Natural killer cell (primary cell): ENCODE results near the gene KCNF1. TPM values are rescaled to one million over a fixed set of nuclear protein-coding genes. Genes with fewer than 3 reads are reported as not detected.

Source experiments
- ATAC-seq, 3 donors: fragments of 150-1000 bp in 2 of 3; fragments of 200-7000 bp in 1 of 3; cut with Tn5 transposase; 1 replicate in 1 of 3; 2 replicates in 2 of 3; pipeline ENCODE4 v1.10.0; 2021; ENCODE audit warnings: mild to moderate bottlenecking in 2 of 3, moderate library complexity in 2 of 3
- DNase-seq, 2 donors: peaks; one replicate each; pipeline versions ENCODE4 v3.0.0 to v3.0.0-alpha.2; 2013 to 2021; ENCODE audit warnings: mixed read lengths in 1 of 2
- H3K27ac ChIP-seq: one replicate; pipeline ENCODE4 v1.5.1; 2013; ENCODE audit warnings: mild to moderate bottlenecking, low read length
- H3K27me3 ChIP-seq: one replicate; pipeline ENCODE4 v1.6.1; 2013; ENCODE audit warnings: low read length; ENCODE audit not compliant: control insufficient read depth, insufficient read depth
- H3K36me3 ChIP-seq: one replicate; pipeline ENCODE4 v1.6.1; 2013; ENCODE audit warnings: low read length; ENCODE audit not compliant: control insufficient read depth, insufficient read depth
- H3K4me1 ChIP-seq: one replicate; pipeline ENCODE4 v1.6.1; 2013; ENCODE audit warnings: low read length; ENCODE audit not compliant: control insufficient read depth, insufficient read depth
- H3K4me3 ChIP-seq: one replicate; pipeline ENCODE4 v1.5.1; 2013; ENCODE audit warnings: low read length
- H3K9me3 ChIP-seq: one replicate; pipeline ENCODE4 v1.6.1; 2013; ENCODE audit warnings: low read length; ENCODE audit not compliant: control insufficient read depth, insufficient read depth
- H3K27ac Mint-ChIP-seq, 2 donors: one replicate each; pipeline ENCODE4 v1.8.0; 2022; ENCODE audit warnings: mild to moderate bottlenecking in 2 of 2, mixed read lengths in 2 of 2, moderate library complexity in 1 of 2
- H3K27me3 Mint-ChIP-seq, 2 donors: one replicate each; pipeline ENCODE4 v1.8.0; 2022; ENCODE audit warnings: low read depth in 2 of 2, mixed read lengths in 2 of 2
- H3K36me3 Mint-ChIP-seq: one replicate; pipeline ENCODE4 v1.8.0; 2022; ENCODE audit warnings: mixed read lengths
- H3K4me1 Mint-ChIP-seq, 2 donors: one replicate each; pipeline ENCODE4 v1.8.0; 2022; ENCODE audit warnings: mixed read lengths in 2 of 2
- H3K4me3 Mint-ChIP-seq: one replicate; pipeline ENCODE4 v1.8.0; 2022; ENCODE audit warnings: mild to moderate bottlenecking, moderate library complexity, mixed read lengths
- H3K9me3 Mint-ChIP-seq, 2 donors: one replicate each; pipeline ENCODE4 v1.8.0; 2022; ENCODE audit warnings: mixed read lengths in 2 of 2
- WGBS: methylation state at CpG from one replicate; pipeline ENCODE4 v1.1.7; 2013; ENCODE audit warnings: missing lambda C conversion rate; ENCODE audit not compliant: insufficient coverage; 5-methylcytosine and 5-hydroxymethylcytosine counted together
- intact Hi-C: fragments of 100-400 bp; cut with micrococcal nuclease; formaldehyde crosslinking; loops from one replicate; pipeline ENCODE4 v1.14.2; 2022
- total RNA-seq, 4 donors: library from RNA; stranded (reverse); fragments of 120-200 nt in 1 of 4; gene quantifications; one replicate each; pipeline versions ENCODE4 v1.2.3 to v1.2.4, GENCODE V29; 2013 to 2022
- TF ChIP-seq, protein P1 (sequence below): fragments of 200-600 bp; IDR thresholded peaks from one replicate; pipeline ENCODE4 v1.8.0; 2022; ENCODE audit warnings: antibody characterized with exemption

KCNF1 gene
- total RNA-seq, 3 donors from 2014 or later (not counting 1 experiment from before 2014, with no cell fraction given) = not detected

DNA sequence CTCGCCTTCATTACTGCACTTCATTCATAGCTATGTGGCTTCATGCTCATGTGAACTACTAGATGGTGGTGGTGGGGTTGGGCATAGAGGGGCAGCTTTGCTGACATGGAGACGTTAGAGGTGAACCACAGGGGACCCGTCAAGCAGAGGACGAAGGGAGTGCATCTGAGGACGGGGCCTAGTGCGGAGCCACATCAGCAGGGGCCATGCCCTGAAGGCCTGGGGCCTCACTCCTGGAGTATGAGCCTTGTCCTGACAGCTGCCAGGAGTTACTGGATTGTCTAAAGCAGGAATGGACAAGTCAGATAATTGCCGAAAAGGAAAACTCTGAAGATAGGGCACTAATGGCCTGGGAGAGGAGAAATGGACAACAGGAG is 36.4 kb downstream of the KCNF1 start:
- peaks cover 4% of the 10 kb centered on the region for H3K27me3 ChIP-seq
- DNase-seq (no peak), ATAC-seq (no peak)
- H3K36me3 Mint-ChIP-seq = peaks cover 2% of the 10 kb centered on the region
- no peak overlapping the region for H3K27ac ChIP-seq
- H3K4me1 ChIP-seq = peaks cover 18% of the 10 kb centered on the region
- intact Hi-C loops = no loop called here
- peaks cover 7 to 8% of the 10 kb centered on the region in 2 donors for H3K4me1 Mint-ChIP-seq
- 89% methylated on average over 6 of the region's 7 CpGs for WGBS
- no peak overlapping the region for H3K4me3 ChIP-seq
- H3K9me3 ChIP-seq = peaks cover 2% of the 10 kb centered on the region
- H3K4me3 Mint-ChIP-seq = no peak overlapping the region
- H3K36me3 ChIP-seq = no peaks in the 10 kb centered on the region
- TF ChIP-seq, protein P1, sequence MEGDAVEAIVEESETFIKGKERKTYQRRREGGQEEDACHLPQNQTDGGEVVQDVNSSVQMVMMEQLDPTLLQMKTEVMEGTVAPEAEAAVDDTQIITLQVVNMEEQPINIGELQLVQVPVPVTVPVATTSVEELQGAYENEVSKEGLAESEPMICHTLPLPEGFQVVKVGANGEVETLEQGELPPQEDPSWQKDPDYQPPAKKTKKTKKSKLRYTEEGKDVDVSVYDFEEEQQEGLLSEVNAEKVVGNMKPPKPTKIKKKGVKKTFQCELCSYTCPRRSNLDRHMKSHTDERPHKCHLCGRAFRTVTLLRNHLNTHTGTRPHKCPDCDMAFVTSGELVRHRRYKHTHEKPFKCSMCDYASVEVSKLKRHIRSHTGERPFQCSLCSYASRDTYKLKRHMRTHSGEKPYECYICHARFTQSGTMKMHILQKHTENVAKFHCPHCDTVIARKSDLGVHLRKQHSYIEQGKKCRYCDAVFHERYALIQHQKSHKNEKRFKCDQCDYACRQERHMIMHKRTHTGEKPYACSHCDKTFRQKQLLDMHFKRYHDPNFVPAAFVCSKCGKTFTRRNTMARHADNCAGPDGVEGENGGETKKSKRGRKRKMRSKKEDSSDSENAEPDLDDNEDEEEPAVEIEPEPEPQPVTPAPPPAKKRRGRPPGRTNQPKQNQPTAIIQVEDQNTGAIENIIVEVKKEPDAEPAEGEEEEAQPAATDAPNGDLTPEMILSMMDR = no peak
- H3K27me3 Mint-ChIP-seq = peaks cover 32 to 35% of the 10 kb centered on the region in 2 donors
- peaks cover under 1 to 2% of the 10 kb centered on the region in 2 donors for H3K9me3 Mint-ChIP-seq
- no peak overlapping the region for H3K27ac Mint-ChIP-seq

- peaks cover 31 to 34% of the 10 kb centered on the region in 2 donors for H3K27me3 Mint-ChIP-seq
- H3K36me3 Mint-ChIP-seq = peaks cover 7% of the 10 kb centered on the region
- intact Hi-C loops = no loop called here
- ATAC-seq = no peak
- H3K27ac ChIP-seq = no peak overlapping the region
- H3K4me1 ChIP-seq = peaks cover 18% of the 10 kb centered on the region
- H3K4me1 Mint-ChIP-seq = peaks cover 9 to 13% of the 10 kb centered on the region in 2 donors
- 89% methylated on average over 15 of the region's 15 CpGs for WGBS
- H3K4me3 Mint-ChIP-seq = no peak overlapping the region
- H3K4me3 ChIP-seq = no peak overlapping the region
- H3K27ac Mint-ChIP-seq = no peak overlapping the region
- peaks cover 4 to 6% of the 10 kb centered on the region in 2 donors for H3K9me3 Mint-ChIP-seq
- peaks cover 7% of the 10 kb centered on the region for H3K9me3 ChIP-seq
- H3K36me3 ChIP-seq = no peaks in the 10 kb centered on the region
- peaks cover 4% of the 10 kb centered on the region for H3K27me3 ChIP-seq
- TF ChIP-seq, protein P1 = no peak
- no peak for DNase-seq
Measured at GRCh38 chr2:10948606-10949230, 37.0 kb downstream of the KCNF1 start.

DNA sequence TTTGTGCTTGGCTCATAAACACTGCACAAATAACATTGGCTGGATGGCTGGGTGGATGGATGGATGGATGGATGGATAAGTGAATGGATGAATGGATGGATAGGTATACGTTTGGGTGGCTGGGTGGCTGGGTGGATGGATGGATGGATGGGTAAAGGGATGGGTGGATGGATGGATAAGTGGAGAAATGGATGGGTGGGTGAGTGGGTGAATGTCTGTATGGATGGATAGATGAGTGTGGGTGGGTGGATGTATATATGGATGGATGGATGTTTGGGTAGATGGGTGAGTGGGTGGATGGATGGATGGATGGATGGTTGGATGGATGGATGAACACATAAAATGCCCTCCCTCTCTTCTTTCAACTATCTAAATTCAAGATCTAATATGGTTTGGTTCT is 38.1 kb downstream of the KCNF1 start:
- Histone ChIP-seq H3K36me3 (no peaks in the 10 kb centered on the region), H3K4me3 (no peak overlapping the region), H3K27ac (no peak overlapping the region), H3K9me3 (peaks cover 10% of the 10 kb centered on the region), H3K4me1 (peaks cover 18% of the 10 kb centered on the region), H3K27me3 (peaks cover 4% of the 10 kb centered on the region)
- peaks cover 31% of the 10 kb centered on the region in 2 donors for H3K27me3 Mint-ChIP-seq
- no peak overlapping the region for H3K27ac Mint-ChIP-seq
- peaks cover 4 to 6% of the 10 kb centered on the region in 2 donors for H3K9me3 Mint-ChIP-seq
- H3K4me3 Mint-ChIP-seq = no peak overlapping the region
- H3K4me1 Mint-ChIP-seq = peaks cover 9 to 13% of the 10 kb centered on the region in 2 donors
- TF ChIP-seq, protein P1 = no peak
- intact Hi-C loops = no loop called here
- peaks cover 7% of the 10 kb centered on the region for H3K36me3 Mint-ChIP-seq
- no peak for ATAC-seq
- no peak for DNase-seq
- WGBS = 57% methylated on average over 1 of the region's 1 CpG
